NOMO-1 (cell line): Measurements from ENCODE around the gene MTCL1.
"Not testable (repeated sequence)": the region's sequence is repeated elsewhere in the genome, so short reads cannot be mapped to it uniquely, and the experiment has no call there.

Experiments
- DNase-seq, 2 experiments: peaks; one replicate each; lab custom pipeline; 2025; ENCODE audit not compliant: unreplicated experiment in 2 of 2; lab: John Stamatoyannopoulos, UW

MTCL1 gene

DNA sequence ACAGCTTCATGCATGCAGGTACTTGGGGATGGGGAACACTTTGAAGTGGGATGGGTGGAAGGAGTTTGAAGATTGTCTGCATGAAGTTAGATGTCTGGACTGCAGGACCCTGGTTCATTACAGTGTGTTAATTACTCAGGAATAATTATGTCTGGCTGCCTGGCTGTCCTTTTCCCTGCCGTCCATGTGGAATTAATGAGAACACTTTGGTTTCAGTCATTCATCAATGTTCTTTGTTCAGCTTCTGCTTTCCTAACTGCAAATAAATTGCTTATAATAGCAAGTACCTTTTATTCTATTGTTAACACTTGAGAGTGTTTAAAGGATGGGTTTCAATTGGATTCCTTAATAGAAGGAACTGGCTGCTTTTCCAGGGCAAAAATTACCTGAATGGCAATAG lies 35.8 kb downstream of the MTCL1 start:
- no peak for DNase-seq

DNA sequence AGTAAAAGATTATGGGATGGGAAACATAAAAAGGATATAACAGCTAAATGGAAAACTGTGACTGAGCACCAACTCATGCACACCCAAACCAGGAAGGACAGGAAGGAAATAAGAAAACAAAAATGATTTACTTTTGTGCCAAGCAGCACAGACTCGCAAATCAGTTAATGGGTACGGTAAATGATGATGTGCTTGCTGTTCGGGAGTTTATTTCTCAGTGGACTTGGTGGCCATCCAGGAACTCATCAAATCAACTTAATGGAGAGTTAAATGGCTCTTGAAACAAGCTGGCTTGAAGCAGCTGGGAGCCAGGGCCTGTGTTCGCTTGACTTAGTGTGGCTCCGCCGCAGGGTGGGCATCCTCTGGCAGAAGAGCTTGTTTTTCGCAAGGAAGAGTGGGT lies 36.2 kb downstream of the MTCL1 start:
- no peak for DNase-seq

DNA sequence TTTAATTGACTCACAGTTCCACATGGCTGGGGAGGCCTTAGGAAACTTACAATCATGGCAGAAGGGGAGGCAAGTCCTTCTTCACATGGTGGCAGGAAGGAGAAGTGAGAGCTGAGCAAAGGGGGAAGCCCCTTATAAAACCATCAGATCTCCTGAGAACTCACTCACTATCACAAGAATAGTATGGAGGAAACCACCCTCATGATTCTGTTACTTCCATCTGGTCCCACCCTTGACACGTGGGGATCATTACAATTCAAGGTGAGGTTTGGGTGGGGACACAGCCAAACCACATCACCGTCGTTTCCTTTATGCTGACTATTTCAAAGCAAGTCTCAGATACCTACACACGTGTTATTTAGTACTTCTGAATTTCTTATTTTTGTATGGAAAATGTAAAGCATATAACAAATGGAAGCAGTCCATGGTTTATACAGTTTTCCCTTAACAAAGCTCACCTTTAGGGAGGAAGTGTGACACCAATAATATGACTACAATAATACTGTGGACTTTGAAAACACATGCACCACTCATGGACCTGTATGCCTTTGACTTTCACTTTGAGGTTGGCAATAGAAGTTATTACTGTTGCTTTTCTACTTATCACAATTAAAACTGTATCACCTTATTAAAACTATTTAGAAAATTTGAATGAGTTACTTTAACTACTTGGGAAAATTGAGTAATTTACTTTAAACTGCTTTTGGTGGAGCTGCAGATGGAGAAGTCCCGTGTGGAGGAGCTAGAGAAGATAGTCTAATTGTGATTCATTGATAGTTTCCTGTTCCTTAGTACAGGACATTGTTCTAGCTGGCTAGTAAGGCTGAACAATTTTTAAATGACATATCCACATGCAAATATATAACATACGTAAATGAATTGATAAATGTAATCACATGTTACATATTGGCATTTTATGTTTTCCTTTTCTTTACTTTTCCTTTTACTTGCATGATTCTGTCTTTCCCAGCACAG lies 37.3 kb downstream of the MTCL1 start:
- DNase-seq, result no peak

DNA sequence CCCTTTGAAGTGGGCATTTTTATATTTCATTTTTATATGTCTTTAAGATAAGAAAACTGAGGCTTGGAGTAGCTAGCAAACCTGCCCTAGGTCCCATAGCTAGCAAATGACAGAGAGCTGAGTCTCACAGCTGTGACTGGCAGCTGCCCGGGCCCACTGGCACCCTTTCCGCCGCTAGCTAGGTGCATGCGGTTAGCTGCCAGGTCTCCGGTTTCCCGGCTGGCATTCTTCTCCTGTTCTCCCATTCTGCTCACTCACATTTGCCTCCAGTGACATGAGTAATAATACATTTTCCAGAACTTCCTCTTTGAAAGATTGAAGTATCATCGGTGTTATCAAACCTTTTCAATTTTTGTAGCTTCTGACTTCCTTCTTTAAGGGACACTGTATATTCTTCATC lies 38.7 kb downstream of the MTCL1 start:
- DNase-seq, result no peak

DNA sequence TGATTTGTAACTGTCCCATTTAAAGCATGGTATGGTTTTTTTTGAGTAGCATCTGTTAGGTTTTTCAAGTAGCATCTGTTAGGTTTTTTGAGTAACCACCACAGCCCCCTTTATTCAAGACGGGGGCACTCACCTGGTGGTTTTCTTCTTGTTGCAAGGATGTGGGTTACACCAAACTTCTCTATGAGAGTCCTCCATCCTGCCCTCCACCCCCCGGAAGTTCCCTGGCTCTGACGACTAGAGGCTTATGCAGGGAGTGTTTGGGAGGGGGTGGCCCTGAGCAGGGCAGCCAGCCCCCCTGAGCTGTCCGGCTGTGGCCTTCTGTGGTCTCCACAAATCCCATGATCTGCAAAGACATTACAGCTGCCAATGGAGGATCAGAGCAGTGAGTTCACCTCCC lies 39.3 kb downstream of the MTCL1 start:
- DNase-seq, result no peak

DNA sequence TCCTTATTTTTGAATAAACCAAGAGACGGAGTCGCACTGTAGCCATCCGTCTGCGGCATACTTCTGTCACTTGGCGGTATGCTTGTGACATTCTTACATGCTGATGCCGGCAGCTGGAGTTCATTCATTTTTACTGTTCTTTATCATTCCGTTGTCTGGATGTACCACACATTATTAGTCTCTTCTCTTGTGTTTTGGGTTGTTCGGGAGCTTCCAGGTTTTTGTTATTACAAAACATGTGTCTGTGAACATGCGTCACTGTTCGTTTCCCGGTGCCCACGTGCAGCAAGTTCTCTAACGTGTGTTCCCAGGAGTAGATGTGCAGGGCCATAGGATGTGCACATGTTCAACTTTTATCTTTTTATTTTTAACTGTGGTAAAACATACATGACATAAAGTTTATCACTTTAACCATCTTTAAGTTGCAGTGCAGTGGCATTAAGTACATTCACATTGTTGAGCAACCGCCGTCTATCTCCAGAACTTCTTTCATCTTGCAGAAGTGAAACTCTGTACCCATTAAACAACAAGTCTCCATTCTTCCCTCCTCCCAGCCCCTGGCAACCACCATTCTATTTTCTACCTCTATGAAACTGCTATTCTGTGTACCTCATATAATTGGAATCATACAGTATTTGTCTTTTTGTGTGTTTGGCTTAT lies 40.1 kb downstream of the MTCL1 start:
- DNase-seq, result peak; percentile 49 to 83

DNA sequence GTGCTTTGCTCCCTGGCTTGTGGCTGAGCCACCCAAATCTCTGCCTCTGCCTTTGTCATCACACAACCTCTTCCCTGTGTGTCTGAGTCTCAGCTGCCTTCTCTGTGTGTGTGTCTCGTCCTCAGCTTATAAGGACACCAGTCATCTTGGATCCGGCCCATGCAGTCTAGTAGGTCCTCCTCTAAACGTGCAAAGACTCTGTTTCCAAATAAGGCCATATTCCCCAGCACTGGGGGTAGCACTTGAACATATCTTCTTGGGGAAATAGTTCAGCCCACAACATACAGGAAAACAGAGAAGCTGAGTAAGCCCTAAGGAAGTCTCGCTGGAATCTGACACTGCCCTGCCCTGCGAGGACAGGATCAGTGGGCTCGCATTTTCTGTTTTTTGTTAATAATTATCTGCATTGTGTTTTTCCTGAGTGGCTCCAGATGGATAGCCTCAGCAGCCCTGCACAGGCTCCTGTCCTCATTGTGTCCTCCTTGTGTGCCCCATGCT lies 42.1 kb downstream of the MTCL1 start:
- no peak for DNase-seq

DNA sequence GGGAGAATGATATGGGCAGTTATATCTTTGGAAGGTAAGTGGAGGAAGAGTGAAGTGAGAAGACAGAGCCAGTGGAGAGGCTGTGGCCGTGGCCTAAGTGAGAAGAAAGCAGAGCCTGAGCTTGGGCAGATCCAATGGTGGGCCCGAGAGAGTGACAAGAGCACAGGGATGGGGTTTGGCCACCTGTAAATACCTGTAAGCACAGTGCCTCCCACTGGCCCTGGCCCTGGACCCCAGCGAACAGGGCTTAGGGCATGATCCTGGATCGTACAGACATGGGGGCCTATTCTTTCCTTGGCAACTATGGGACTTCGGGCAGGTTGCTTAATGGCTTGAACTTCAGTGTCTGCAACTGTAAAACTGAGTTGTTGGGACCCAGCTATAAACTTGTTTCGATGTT lies 44.1 kb downstream of the MTCL1 start:
- DNase-seq, result no peak

DNA sequence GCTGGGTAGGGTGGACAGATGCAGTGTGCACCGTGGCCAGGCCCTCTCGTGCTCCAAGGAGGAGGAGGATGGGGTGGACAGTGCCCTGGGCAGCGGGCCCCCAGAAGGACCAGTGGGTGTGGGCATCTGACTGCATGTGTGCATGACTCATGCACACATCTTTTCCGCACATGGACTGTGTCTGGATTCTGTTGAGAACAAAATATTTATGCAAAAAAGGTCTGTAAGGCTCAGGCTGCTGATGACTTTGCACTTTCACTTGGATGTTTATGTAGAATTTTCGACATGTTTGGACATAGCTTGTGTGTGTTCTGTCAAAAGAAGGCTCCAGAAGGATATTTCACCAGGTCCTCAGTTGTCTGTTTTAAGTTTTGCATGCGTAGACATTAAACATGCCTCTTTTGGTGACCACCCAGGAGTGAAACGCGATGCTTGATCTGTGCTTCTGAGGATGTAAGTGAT lies 45.6 kb downstream of the MTCL1 start:
- no peak for DNase-seq

DNA sequence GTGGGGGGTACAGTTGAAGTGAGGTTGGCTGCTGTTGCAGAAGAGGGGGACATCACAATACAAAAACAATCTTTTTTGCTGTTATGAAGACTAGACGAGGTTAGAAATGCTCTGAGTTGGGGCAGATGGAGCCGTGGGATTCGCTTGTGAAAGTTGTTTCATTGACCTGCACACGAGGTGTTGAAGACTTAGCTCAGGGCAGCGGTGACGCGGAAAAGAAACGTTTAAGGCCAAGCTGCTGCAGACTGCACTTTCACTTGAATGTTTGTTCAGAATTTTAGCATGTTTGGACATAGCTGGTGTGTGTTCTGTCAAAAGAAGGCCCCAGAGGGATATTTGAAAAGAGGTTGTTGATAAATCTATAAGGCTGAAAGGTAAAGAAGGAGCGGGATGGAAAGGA lies 46.3 kb downstream of the MTCL1 start:
- no peak for DNase-seq

DNA sequence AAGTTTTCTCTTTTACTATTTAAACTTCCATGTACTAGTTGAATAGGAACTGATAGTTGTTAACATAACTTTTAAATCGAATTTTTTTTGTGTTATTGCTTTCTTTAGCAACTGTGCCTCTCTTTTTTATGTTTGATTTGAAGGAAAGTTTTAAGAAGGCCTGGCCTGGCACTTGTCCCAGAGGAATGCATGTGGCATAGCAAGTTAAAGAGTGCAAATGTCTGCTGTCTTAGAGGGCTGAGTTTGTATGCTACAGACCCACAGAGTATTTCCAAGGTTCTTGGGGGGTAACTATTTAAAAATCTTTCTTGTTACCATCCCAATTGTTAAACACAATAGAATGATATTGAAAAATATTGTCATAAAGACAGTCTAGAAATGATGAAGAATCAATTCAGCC lies 47.0 kb downstream of the MTCL1 start:
- DNase-seq, result no peak

DNA sequence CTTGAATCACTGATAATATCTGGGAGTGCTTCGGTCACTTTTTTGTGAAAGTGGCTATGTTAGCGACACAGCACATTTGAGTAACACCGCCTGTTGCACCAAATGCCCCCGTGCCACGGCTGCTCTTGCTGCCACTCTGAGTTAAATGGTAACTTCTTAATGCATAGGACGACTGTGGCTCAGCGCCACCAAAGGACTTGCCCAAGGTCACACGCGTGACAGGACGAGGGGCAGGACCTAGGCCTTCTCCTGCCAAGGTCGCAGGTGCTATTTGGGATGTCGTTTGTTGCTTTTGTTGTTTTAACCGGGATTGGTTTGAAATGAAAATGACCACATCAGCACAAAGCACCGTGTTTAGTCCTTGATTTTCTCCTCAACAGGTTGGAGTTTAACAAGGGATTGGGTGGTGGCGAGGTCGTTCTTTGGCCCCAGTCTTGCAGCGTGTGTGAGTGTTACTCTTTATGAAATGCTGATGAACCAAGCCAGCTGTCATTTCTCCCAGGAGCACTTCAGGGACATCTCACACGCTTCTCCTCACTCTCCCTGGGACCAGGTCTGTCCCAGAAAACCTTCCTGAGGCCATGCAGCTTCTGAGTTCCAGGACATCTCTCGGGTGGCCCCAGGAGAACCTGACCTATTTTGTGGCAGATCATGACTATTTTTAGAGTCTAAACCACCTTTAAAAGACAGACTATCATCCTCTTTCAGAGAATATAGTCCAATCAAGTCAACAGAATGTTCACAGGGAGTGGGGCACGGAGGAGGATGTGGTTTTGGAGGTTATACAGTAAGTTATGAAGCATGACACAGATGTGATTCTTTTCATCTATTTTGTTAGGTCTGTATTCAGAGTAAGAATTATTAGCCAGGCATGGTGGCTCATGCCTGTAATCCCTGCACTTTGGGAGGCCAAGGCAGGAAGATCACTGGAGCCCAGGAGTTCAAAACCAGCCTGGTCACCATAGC lies 49.9 kb downstream of the MTCL1 start:
- DNase-seq, result no peak

DNA sequence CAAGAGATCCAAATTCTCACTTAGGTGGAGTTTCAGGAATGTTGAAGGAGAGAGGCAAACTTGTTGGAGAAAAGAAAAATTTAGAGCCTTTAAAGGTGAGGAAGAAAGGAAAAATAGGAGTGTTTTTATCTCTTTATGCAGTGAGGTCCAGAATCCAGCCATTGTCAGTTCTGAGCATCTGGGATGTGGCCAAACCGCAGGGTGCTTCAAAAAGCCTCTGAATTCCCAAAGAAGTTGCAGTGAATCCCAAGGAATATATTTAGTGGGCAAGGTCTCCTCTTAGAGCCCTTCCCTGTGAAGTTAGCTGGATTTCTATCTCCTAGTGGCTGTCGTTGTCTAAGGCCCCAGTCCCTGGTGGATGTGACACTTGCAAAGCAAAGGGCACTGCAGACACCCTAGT lies 51.2 kb downstream of the MTCL1 start:
- no peak for DNase-seq

DNA sequence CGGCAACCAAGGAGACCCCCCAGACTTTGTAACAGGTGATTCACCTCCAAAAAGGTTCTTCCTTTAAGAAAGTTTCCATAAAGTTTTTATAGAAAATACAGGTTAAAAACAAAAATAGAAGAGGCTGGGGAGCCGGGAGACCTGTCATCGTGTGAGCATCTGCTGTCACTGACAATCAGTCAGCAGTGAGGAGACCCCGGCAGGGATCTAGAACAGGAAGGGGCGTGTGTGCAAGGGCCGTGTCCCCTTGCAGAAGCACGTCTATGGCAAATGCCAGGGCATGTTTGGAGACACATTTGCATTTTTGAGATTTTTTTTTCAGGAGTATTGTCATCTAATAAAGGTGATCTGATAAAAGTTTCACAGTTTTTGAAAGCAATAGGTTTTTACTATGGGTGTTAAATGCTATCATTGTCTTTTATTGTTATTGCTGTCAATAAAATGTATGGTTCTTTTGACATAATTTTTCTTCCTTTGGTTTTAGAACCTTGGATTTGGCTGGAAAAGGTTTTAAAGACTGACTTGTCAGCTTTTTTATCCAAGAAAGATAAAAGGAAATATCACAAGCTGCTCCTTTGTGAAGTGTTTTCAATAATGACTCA lies 52.1 kb downstream of the MTCL1 start:
- no peak for DNase-seq

DNA sequence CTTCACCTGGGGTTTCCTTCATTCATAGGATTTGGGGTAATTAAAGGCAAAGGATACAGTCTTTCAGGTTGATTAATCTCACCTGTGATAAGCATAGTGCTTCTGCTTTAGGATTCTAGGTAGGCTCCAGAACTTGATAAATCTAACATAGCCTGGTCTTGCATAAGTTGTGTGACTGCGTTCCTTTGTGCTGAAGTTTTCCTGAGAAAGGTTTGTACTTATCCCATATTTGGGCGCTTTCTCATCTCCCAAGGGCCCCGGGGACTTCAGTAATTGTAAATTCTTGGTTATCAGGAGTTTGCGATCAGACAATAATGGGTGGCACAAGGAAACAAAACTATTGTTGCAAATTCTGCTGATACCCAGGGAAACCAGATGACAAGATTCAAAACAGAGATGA lies 53.1 kb downstream of the MTCL1 start:
- no peak for DNase-seq

DNA sequence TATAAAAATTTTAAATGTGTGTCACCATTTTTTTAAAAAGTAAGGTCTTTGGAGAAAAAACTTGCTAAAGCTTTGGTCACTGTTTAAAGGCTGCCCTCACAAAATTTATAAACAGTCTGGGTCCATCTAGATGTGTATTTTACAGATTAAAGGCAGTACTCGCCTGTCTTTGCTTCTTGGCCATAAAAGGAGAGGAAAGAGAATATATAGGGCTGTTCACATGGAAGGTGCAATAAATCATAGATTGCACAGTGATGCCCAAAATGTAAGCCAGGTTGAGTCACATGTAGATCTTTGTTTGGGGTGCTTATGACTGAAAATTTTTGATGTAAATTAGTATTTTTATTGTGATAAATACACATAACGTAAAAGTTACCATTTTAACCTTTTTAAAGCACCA lies 55.6 kb downstream of the MTCL1 start:
- DNase-seq, result no peak

DNA sequence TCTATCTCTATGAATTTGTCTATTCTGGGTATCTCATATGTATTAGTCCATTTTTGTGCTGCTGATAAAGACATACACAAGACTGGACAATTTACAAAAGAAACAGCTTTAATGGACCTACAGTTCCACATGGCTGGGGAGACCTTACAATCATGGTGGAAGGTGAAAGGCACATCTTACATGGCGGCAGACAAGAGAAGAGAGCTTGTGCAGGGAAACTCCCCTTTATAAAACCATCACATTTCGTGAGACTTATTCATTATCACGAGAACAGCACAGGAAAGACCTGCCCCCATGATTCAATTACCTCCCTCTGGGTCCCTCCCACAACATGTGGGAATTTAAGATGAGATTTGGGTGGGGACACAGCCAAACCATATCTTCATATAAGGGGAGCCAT lies 56.2 kb downstream of the MTCL1 start:
- not testable (repeated sequence) for DNase-seq

DNA sequence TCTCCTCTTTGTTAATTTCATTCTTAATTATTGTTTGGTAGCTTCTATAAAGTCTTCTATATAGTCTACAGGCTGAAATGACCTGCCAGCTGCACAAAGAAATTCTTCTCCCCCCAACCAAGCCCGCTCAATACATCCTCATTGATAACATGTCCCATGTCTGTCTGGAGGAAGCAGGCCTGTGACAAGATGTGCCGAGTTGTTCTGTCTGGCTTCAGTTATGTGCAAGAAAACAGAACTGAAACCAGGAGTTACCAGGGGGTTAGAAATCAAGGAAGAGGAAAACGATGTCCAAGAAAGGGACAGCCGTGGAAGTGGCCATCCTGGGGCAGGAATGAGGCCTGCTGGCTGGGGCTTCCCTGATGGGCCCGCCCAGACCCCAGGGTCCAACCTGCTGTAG lies 57.6 kb downstream of the MTCL1 start:
- peak in 1 of 2 experiments; percentile 46 for DNase-seq

DNA sequence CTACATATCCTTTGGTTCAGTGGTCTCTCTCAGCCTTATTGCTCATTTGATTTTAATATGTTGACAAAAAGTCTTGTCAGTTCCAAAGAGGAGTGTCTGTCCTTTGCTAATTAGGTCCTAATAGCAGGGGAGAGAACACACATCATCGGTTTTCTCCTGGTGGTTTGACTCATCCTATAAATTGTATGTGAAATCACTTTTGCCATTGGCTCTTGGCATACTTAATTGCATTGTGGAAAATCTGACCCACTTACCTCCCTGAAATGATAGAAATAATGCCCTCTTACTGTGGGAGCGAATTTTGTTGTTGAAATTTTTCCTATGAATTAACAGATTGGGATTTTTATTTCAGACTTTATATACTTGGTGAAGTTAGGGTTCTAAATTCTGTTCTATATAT lies 58.3 kb downstream of the MTCL1 start:
- no peak for DNase-seq

DNA sequence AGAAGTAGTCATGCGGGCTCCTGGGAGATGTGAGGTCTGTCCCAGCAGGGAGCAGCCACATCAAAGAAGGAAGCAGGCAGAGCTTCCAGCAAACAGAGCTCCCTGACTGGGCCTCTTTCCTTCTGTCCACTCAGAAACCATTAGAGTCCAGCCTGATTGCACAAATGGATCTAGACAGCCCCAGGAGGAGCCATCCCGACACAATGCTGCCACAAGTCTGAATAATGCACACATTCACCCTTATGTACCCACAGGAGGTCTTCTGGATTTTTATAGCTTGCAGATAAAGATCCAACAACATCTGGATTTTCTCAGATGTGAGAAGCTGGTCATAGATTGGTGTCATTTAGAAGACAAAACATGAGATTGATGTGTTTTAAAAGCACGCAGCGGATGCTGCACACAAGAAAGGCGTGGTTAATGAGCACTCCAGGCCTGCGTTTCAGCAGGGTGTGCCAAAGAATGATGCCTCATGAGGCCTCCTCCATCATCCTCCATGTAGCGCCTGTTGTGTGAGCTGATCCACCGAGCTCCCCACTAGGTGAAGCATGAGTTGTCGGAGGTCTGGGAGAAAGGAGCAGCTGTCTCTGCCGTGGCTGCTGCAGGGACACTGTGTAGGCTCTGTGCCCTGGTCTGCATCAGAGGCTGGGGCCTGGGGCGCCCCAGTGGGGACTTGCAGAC lies 60.6 kb downstream of the MTCL1 start:
- no peak for DNase-seq
